T-helper 2 cell (primary cell): Measurements from ENCODE around the gene GRIA1.

Source experiments
- DNase-seq, 5 experiments: peaks; one replicate each; pipeline versions ENCODE4 v3.0.0 to v3.0.0-alpha.2; 2012 to 2022

The GRIA1 gene

GRCh38 chr5:153500178-153500577, 9.7 kb downstream of the GRIA1 start:
- DNase-seq = no peak

GRCh38 chr5:153504726-153505125, 14.3 kb downstream of the GRIA1 start:
- DNase-seq = no peak

GRCh38 chr5:153508700-153509099, 18.2 kb downstream of the GRIA1 start:
- no peak for DNase-seq

- DNase-seq = no peak
Observed at GRCh38 chr5:153511622-153512021, 21.2 kb downstream of the GRIA1 start.

- DNase-seq = no peak
Observed at GRCh38 chr5:153513156-153513555, 22.7 kb downstream of the GRIA1 start.

- no peak for DNase-seq
Observed at GRCh38 chr5:153515301-153515700, 24.8 kb downstream of the GRIA1 start.

- DNase-seq = no peak
Observed at GRCh38 chr5:153516504-153517240, 26.2 kb downstream of the GRIA1 start.

- no peak for DNase-seq
Observed at GRCh38 chr5:153517241-153517611, 26.8 kb downstream of the GRIA1 start.

GRCh38 chr5:153520137-153520536, 29.7 kb downstream of the GRIA1 start:
- DNase-seq = no peak

GRCh38 chr5:153520952-153521351, 30.5 kb downstream of the GRIA1 start:
- DNase-seq = no peak

- DNase-seq = no peak
Observed at GRCh38 chr5:153523211-153523610, 32.7 kb downstream of the GRIA1 start.

GRCh38 chr5:153523831-153524230, 33.4 kb downstream of the GRIA1 start:
- DNase-seq = no peak

GRCh38 chr5:153525536-153525935, 35.1 kb downstream of the GRIA1 start:
- no peak for DNase-seq

GRCh38 chr5:153530357-153531143, 40.1 kb downstream of the GRIA1 start:
- no peak for DNase-seq

- DNase-seq = no peak
Observed at GRCh38 chr5:153533546-153533945, 43.1 kb downstream of the GRIA1 start.

GRCh38 chr5:153534102-153534501, 43.6 kb downstream of the GRIA1 start:
- DNase-seq = no peak

- no peak for DNase-seq
Observed at GRCh38 chr5:153537207-153537606, 46.7 kb downstream of the GRIA1 start.

GRCh38 chr5:153539983-153540382, 49.5 kb downstream of the GRIA1 start:
- no peak for DNase-seq

GRCh38 chr5:153542536-153542935, 52.1 kb downstream of the GRIA1 start:
- DNase-seq = no peak

GRCh38 chr5:153543288-153543687, 52.8 kb downstream of the GRIA1 start:
- peak in 1 of 5 experiments; percentile 1 for DNase-seq

GRCh38 chr5:153543959-153544470, 53.5 kb downstream of the GRIA1 start:
- no peak for DNase-seq

GRCh38 chr5:153544706-153545105, 54.2 kb downstream of the GRIA1 start:
- no peak for DNase-seq

- no peak for DNase-seq
Observed at GRCh38 chr5:153546566-153546965, 56.1 kb downstream of the GRIA1 start.

GRCh38 chr5:153551537-153552079, 61.1 kb downstream of the GRIA1 start:
- no peak for DNase-seq
